ENCODE measurements around the gene PDGFA.

Gene PDGFA

GRCh38 chr7:500521-501420 lies 18.9 kb downstream of the PDGFA start:
- DNase-seq, result no peak

- DNase-seq, result no peak
Observed at GRCh38 chr7:499853-500485, 19.7 kb downstream of the PDGFA start.

- no peak for DNase-seq
Observed at GRCh38 chr7:498678-499641, 20.7 kb downstream of the PDGFA start.

GRCh38 chr7:497946-498655 lies 21.5 kb downstream of the PDGFA start:
- no peak for DNase-seq

GRCh38 chr7:497346-497745 lies 22.3 kb downstream of the PDGFA start:
- no peak for DNase-seq

GRCh38 chr7:496528-497295 lies 22.9 kb downstream of the PDGFA start:
- no peak for DNase-seq

- DNase-seq, result no peak
Observed at GRCh38 chr7:495761-496321, 23.8 kb downstream of the PDGFA start.

GRCh38 chr7:495326-495725 lies 24.3 kb downstream of the PDGFA start:
- DNase-seq, result no peak

- DNase-seq, result no peak
Observed at GRCh38 chr7:494906-495305, 24.7 kb downstream of the PDGFA start.

- no peak for DNase-seq
Observed at GRCh38 chr7:494259-494687, 25.4 kb downstream of the PDGFA start.

GRCh38 chr7:493661-494251 lies 25.9 kb downstream of the PDGFA start:
- DNase-seq, result no peak

GRCh38 chr7:492714-493065 lies 27.0 kb downstream of the PDGFA start:
- no peak for DNase-seq

GRCh38 chr7:491958-492713 lies 27.5 kb downstream of the PDGFA start:
- DNase-seq, result no peak

GRCh38 chr7:491292-491957 lies 28.2 kb downstream of the PDGFA start:
- DNase-seq, result no peak

- DNase-seq, result no peak
Observed at GRCh38 chr7:490461-491291, 29.0 kb downstream of the PDGFA start.

- no peak for DNase-seq
Observed at GRCh38 chr7:489876-490275, 29.8 kb downstream of the PDGFA start.

- DNase-seq, result no peak
Observed at GRCh38 chr7:486216-486743, 33.4 kb downstream of the PDGFA start.

All from COR-L47 (cell line).